ENCODE results near the gene SLC35F3. TPM values are rescaled to one million over a fixed set of nuclear protein-coding genes. Genes with fewer than 3 reads are reported as not detected.

SLC35F3 gene
- polyA plus RNA-seq, 1 of the 3 experiments (the other 2 are of a cell fraction): 0.87 TPM

GRCh38 chr1:234217316-234217840 is 312.9 kb downstream of the SLC35F3 start:
- H4K20me1 ChIP-seq (ENCODE audit: insufficient read depth): no peaks in the 10 kb centered on the region
- POLR2A ChIA-PET: interaction anchor here (0.6 kb wide), 1 partner anchor 27 kb away, joined by 3 read pairs; no protein-coding TSS in a partner anchor

More at GRCh38 chr1:234217316-234217840, 312.9 kb downstream of the SLC35F3 start:
- no peak overlapping the region for H2AFZ ChIP-seq (ENCODE audit: low read depth)
- H3K27me3 ChIP-seq (ENCODE audit: insufficient read depth): no peaks in the 10 kb centered on the region
- no peak overlapping the region for H3K9ac ChIP-seq
- H3K9me2 ChIP-seq: no peaks in the 10 kb centered on the region
- no peak overlapping the region for H3K4me2 ChIP-seq
- peaks cover 0 to 5% of the 10 kb centered on the region in 2 experiments; a peak in 1 of 4 replicates for H3K4me1 ChIP-seq (ENCODE audit: control insufficient read depth in 1 of 2, insufficient read depth in 2 of 2, low read depth in 1 of 2, low read length in 1 of 2)
- 76% methylated on average over 4 of the region's 4 CpGs for WGBS (ENCODE audit: low lambda C conversion rate)
- TF ChIP-seq YY1 (IDR thresholded peaks at IDR 0.05; ENCODE audit: low read depth) (no peak), CTCF (IDR thresholded peaks at IDR 0.05) (no peak), NFIC (IDR thresholded peaks at IDR 0.05; ENCODE audit: borderline replicate concordance) (no peak), MAX (IDR thresholded peaks at IDR 0.05; ENCODE audit: low read depth) (no peak), TEAD4 (IDR thresholded peaks at IDR 0.05; ENCODE audit: borderline replicate concordance, insufficient read depth) (no peak), MEF2A (IDR thresholded peaks at IDR 0.05; ENCODE audit: borderline replicate concordance, low read depth) (no peak), POLR2AphosphoS5 (IDR thresholded peaks at IDR 0.05; ENCODE audit: low read depth, low read length) (no peak), GABPA (IDR thresholded peaks at IDR 0.05; ENCODE audit: low read depth) (no peak), RAD21 (IDR thresholded peaks at IDR 0.05; ENCODE audit: low read length) (no peak), ZBTB33 (IDR thresholded peaks at IDR 0.05; ENCODE audit: borderline replicate concordance, low read depth) (no peak), RCOR1 (IDR thresholded peaks at IDR 0.05; ENCODE audit: low read length) (no peak), JUND (IDR thresholded peaks at IDR 0.05) (no peak), RXRA (IDR thresholded peaks at IDR 0.05; ENCODE audit: borderline replicate concordance, low read depth) (no peak), FOXJ3 (CRISPR knock-in tag; IDR thresholded peaks at IDR 0.05) (no peak), REST (IDR thresholded peaks at IDR 0.05; ENCODE audit: low read depth, low read length) (no peak), TCF12 (IDR thresholded peaks at IDR 0.05) (no peak), EP300 (IDR thresholded peaks at IDR 0.05; ENCODE audit: borderline replicate concordance in 1 of 2, low read depth in 1 of 2, low read length in 1 of 2) (no peak), NRF1 (IDR thresholded peaks at IDR 0.05; ENCODE audit: low read depth, low read length) (no peak), FOXM1 (IDR thresholded peaks at IDR 0.05; ENCODE audit: low read depth) (no peak)
- no peak overlapping the region for H3K4me3 ChIP-seq (ENCODE audit: low read depth in 2 of 2, low read length in 1 of 2)
- no peaks in the 10 kb centered on the region for H3K9me3 ChIP-seq
- H3K79me2 ChIP-seq (ENCODE audit: insufficient read depth): no peaks in the 10 kb centered on the region
- H3K27ac ChIP-seq (ENCODE audit: low read depth in 2 of 2, low read length in 1 of 2): no peak overlapping the region
- CTCF ChIA-PET: interaction anchor here (0.6 to 10.1 kb wide), 2 partner anchors 92 to 180 kb away, joined by 3 to 190 read pairs; no protein-coding TSS in a partner anchor
- H3K36me3 ChIP-seq (replicated peaks in 1 of 2; ENCODE audit: control insufficient read depth in 1 of 2, insufficient read depth in 2 of 2, low read length in 1 of 2): no peaks in the 10 kb centered on the region
- no peaks in the 10 kb centered on the region for H3F3A ChIP-seq (replicated peaks; ENCODE audit: insufficient read depth)
- no peak for DNase-seq

All from SK-N-SH (cell line).